Smooth muscle cell of the brain vasculature (primary cell): ENCODE results near the gene SPO11.

Experiments
- DNase-seq: peaks from one replicate; pipeline ENCODE4 v3.0.0-alpha.2; 2012; ENCODE audit warnings: low read depth, low spot score

Gene SPO11

DNA sequence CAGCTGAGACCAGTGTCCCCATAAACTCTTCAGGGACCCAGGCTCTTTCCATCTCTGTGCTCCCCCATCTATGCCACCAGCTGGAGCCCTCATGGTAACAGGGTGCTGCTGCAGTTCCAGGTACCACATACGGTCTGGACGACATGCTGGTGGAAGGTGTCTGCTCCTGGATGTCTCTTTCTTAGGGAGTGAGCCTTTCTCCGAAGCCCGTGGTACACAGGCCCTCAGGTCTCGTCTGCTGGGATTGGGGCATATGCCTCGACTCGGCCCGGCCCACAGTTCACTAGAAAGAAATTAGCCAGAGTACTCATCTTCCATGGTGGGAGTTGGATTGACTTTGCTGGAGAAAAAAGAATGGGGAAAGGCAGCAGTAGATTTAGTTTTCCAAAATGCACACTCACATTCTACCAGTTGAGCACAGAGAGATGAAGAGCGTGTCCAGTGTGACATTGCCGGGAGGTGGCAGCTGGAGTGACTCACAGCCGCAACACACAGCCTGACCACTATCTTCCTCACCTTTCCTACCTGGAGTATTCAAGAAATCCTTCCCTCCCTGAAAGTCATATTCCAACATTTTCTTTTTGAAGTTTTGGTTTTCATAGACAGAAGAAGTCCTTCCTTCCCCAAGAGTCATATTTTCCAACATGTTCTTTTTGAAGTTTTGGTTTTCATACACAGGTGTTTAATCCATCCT is 18.6 kb upstream of the SPO11 start:
- no peak for DNase-seq

DNA sequence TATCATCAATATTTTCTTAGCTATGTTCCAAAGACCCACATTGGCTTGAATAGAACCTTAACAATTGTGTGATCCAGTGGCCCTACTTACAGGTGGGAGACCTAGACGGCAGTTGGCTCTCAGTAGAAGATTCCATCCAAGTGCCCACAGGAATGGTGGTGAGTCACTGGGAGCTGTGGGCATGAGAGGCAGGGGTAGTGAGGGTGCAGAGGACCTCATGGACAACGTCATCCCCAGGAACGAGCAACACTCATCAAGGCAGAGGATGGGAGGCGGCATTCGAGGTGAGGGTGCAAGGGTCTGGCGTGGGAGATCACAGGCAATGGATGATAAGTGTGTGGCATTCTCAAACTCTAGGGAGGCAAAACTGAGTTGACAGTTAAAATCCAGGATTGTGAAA is 17.5 kb upstream of the SPO11 start:
- no peak for DNase-seq

DNA sequence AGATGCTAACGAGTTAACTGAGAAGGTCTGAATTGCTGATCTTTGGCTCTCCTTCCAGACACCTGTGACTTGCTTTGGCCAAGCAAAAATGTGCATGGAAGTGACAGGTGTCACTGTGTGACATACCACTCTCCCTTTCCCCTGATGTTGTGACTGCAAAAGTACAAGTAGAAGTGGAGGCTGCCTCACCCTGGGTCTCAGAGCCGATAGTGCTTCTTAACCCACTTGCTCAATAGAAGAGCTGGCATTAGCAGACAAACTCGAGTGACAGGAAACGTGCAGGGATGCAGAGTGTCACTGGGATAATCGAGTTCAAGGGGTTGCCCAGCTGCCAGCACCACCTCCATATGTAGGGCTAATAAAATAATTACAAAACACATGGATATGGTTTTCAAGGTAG is 16.4 kb upstream of the SPO11 start:
- no peak for DNase-seq

DNA sequence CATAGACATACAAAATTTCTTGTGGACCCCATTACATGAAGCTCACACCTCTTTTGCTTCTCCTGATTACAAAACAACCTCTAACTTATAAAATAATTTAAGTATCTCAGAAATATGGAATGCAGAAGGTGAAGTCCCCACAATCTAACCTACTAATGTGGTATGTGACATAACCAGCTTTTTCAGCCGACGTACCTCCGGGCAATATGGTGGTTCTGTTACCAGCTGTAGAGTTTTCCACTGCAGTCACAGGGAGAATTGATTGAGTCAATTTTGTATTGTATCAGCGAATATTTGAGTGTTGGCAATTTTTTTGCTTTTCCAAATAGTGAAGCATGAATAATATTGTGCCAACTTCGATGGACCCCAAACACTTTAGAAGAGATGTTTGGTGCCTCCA is 15.7 kb upstream of the SPO11 start:
- no peak for DNase-seq

DNA sequence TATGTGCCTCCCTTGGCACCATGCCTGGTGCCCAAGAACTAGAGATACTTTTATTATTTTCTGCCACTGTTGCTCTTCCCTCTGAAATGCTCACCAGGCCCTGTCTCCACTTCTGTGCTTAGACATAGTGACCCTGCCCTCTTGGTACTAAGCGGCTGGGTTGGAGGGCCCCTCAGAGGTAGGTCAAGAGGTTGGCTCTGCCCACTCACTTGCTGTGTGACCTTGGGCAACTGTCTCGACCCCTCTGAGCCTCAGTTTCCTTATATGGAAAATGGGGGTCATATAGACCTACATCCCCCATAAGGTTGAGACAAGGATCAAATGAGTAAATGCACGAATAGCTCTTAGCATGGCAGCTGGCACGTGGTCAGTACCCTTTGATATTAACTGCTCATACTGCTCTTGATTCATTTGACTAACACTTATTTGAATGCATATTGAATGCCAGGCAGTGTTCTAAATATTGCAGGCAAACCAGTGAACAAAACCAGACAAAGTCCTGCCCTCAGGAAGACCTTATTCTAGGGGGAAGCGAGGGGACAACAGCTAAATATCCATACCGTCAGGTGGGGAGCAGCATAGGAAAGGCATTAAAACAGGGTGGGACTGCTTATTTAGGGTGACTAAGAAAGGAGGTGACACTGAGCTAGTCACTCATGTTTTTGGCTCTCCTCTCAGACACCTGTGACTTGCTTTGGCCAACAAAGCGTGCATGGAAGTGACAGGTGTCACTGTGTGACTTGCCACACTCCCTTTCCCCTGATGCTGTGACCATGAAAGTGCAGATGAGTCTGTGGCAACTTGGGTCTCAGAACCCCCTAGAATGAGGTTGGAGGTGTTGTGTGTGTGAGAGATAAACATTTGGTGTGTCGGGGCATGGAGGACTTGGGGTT is 14.3 kb upstream of the SPO11 start:
- DNase-seq: no peak

DNA sequence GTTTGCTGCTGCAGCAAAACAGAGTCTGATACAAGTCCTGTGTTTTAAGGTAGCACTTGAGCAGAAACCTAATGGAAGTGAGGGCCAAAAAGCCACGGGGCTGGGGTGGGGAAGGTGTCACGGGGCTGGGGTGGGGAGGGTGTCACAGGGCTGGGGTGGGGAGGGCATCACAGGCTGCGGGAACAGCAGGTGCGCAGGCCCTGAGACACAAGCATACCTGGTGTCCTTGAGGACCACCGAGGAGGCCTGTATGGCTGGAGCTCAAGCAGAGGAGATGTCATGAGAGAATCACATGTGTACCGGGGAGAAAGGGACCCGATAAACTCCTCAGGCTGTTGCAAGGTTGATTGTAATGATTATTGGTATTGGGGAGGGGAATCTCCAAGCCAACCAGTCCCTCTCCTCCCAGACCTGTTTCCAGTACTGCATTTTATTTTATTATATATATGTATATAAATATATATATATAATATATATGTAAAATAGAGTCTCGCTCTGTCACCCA is 13.6 kb upstream of the SPO11 start:
- no peak for DNase-seq

DNA sequence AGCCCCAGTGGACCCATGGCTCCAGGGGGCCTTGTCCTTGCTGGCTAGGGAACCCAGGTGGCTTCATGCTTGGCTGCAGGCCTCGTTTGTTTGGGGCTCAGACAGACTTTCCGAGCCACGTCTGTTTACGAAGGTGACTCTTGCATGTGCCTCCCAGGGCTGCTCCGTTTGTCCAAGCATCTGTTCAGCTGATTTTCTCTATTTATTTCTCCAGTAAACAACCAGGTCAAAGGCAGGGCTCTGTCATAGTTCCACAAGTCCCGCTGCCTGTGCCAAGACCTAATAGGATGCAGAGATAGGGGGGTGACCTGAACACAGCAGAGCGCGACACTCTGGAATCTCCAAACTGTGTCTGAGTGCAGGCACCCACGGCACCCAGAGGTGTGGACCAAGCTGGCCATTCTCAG is 12.8 kb upstream of the SPO11 start:
- no peak for DNase-seq

DNA sequence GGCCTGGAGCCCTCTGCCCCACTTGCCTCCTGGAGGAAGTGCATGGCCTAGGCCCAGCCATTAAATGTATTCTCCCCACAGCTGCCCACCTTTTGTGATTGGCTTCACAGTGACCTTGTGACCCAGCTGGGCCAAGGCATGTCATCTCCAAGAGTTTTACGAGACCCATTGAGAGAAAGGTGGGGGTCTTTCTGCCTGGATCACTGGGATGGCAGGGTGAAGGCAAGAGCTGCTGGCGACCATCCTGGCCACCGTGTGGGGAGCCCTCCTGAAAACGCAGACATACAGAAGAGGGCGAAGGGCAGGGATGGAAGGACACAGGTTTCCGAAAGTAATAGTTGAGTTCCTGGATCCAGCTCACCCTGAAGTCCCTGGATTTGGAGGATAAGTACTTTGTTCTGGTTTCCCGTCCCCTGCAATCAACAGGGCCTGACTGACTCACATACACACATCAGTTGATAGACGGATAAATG is 12.3 kb upstream of the SPO11 start:
- DNase-seq: no peak

DNA sequence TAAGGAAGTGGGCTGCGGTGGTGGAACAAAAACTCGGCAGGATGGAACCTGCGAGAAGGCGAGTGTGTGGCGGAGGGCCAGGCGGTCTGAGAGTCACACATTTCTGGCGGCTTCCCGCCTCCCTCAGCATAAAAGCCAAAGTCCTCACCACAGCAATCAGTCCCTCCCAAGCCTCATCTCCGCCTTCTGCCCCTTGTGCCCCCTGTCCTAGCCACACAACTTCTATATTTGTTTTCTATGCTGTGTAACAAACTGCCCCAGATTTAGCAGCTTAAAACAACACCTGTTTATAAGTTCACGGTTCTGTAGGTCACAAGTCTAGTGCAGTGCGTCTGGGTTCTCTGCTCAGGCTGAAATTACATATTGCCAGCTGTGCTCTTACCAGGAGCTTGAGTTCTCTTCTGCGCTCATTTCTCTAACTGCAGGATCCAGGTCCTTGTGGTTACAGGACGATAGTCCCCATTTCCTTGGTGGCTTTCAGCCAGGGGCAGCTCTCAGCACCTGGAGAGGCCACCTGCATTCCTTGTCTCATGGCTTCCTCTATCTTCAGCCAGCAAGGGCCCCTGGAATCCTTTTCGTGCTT is 11.7 kb upstream of the SPO11 start:
- no peak for DNase-seq

DNA sequence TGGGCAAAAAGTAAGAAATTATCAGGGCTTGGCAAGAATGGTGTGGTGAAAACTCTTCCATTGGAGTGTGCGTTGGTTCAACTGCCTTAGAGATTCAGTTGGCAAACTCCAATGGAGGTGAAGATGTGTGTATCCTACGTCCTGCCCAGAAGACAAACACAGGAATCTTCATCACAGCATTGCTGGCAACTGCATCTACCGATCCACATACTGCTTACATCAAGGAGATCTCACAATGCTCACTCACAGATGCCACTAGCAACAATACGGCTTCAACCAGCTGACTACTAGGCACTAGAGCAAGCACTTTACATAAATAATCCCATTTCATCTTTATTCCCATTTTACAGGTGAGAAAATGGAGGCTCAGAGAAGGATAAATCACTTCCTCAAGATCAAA is 10.0 kb upstream of the SPO11 start:
- no peak for DNase-seq

DNA sequence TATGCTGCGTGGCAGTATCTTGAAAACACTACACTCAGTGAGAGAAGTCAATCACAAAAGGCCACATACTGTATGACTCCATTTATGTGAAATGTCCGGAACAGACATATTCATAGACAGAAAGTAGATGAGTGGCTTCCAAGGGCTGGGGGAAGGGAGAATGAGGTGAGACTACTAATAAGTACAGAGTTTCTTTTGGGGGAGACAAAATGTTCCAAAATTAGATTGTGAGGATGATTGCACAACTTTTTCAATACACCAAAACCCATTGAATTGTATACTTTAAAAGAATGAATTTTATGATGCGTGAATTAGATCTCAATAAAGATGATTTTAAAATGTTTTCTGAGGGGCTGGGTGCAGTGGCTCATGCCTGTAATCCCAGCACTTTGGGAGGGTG is 9.2 kb upstream of the SPO11 start:
- DNase-seq: no peak

DNA sequence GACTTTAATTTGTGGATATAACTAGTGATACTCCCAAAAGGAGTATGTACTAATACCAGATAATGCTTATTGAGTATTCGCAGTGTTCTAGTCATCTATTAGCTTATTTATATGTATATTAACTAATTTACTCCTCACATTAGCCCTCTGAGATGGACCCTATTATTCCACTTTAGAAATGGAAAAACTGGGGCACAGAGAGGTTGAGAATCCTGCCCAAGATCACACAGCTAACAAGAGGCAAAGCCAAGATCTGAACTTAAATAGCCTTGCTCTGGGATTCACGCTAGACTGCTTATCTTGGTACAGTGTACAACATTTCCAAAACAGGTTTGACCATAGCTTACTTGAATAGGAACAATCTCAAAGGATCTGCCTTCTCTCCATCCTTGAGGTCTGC is 8.5 kb upstream of the SPO11 start:
- no peak for DNase-seq

DNA sequence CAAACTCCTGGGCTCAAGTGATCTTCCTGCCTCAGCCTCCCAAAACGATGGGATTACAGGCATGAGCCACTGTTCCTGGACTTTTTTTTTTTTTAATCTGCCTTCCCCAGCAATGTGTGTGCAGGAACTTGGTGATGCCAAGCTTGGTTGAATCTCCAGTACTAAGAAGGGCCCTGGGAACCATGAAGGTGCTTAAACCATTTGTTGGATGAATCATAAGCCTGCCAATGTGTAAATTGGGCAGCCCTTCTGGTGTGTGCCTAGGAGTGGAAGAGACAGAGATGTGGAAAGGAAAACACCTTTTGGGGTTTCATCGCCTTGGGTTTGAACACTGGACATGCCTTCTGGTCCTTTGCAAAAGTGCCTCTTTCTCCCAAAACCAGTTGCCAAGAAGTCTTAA is 7.1 kb upstream of the SPO11 start:
- DNase-seq: no peak

DNA sequence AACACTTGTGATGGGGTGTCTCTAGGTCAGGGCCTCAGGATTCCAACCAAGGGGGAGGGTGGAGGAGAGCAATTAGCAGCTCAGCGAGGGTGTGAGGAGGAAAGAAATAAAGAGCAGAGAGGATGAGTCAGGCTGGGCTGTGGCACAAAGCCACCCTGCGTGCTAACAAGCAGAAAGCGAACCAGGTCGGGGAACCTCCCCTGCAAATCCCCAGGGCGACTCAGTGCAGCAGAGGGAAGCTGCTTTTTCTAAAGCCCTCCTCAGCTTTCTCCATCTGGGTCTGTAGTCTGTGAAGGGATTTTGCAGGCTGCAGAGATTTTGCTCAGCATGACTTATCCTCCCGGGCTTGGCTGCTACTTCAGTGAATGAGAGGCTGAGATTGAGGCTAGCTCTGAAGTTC is 6.6 kb upstream of the SPO11 start:
- DNase-seq: no peak

DNA sequence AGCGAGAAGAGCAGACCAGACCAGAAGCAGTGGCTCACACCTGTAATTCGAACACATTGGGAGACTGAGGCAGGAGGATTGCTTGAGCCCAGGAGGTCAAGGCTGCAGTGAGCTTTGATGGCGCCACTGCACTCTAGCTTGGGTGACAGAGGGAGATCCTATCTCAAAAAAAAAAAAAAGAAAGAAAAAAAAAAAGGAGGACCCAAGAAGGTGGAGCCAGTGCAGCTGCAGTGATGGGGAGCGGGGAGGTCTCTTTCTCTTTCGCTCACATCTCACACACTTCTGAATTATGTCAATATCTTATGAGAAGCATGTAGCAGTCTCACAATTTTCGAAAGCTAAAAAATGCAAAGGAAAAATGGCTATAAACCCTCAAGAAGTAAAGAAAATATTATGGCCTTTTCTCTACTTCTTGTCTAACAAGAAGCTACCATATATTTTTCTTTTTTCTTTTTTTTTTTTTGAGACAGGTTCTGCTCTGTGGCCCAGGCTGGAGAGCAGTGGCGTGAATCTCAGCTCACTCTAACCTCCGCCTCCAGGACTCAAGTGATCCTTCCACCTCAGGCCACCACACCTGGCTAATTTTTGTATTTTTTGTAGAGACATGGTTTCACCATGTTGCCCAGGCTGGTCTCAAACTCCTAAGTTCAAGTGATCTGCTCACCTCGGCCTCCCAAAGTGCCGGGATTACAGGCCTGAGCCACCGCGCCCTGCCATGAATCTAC is 3.8 kb upstream of the SPO11 start:
- no peak for DNase-seq

DNA sequence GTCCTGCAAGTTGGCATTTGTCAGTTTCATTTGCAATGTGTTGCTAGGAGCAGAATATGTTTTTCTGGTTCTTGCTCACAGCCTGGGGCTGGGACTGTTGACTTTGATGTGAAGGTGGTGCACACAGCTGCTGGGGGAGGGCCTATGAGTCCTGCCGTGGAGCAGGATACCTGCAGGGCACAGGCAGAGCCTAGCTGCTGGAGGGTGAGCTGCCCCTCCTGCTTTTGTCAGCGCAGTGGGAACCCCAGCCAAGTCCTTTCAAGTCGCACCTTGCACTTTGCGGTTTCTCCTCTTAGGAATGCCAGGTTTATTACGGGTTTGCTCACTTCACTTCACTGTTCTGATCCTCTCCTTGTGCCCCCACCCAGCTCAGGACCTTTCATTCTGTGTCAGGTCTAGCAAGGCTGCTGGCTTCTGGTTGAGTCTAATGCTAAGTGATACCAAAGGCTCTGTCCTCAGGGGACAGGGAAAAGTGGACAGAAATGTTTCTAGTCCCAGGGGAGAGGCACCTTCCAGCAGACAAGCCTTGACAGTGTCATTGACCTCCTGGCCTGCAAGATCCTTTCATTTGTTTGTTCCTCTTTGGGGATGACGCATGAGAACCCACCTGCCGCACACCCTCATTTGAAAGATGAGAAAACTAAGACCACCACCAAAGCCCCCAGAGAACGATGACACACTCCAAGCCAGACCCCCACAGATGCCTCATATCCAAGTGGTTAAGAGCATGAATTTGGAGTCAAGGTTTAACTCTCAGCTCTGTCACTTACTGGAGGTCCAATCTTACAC is 2.7 kb upstream of the SPO11 start:
- DNase-seq: no peak

DNA sequence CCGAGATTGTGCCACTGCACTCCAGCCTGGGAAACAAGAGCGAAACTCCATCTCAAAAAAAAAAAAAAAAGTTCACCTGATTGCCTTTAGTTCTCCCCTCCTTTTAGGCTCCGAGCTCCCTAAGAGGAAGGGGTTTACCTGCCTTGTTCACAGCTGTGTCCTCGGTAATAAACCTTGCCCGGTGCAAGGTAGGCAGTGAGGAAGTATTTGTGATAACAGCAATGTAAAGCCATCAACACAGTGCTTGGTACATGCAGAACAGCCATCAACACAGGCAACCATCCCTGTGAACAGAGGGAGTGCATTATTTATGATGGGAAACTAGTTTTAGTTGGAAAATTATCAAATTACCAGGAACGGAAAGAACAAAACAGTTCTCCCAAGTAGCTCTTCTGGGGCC is 1.8 kb upstream of the SPO11 start:
- DNase-seq: no peak

DNA sequence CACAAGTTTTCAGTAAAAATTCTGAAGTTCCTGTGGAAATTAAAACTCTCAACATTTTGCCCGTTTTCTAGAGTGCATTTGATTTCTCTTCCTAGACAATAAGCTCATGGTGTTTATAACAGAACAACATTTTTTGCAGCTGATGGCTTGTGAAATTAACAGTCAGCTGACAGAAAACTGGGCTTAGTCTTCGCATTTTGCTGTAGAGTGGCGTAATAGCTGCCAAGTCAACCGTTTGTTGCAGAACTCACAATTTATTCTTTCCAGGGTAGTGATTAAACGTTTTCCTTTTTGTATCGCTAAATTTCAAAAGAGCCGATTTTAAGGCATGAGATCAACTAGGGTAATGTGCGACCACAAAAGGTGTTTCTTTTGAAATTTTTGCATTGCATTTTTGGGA is 1.4 kb downstream of the SPO11 start:
- no peak for DNase-seq

DNA sequence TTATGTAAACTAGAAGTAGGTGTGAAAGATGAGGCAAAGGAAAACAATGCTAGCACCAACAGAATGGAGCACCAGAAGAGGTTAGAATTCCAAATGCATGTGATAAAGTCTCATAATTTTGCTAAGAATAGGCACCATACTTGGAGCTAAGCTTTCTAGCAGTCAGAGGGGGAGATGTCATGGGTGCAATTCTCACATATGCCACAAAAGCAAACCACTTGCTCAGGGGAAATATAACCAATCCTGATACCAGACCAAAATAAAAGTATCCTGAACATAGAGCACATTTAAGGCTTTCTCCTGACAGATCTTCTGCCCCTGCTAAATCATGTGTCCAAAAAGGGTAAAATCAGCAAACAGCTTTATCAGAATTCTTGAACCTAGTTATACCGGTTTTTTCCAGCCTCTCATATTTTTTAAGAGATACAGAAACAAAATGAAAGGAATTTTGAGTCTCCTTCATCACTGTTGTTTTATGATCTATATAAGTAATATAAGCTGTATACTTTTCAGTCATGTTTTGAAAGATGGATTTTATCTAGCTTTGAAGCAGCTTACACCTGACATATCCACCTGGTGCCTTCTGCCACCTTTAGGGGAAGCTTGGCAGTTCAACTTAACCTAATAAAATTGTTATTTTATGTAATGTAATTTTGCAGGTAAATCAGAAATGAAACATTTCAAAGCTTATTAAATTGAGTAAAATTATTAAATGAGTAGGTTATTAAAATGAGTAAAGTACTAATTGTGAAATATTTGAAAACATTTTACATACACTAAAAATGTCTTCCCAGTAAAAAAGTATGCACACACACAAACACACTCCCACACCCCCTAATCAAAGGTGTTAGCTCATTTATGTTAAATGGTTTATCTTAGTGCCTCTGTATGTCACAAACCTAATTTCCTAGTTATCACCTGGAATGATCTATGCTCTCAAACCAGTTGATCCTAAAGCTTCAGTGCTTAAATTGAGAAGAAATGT is 2.8 kb downstream of the SPO11 start:
- DNase-seq: no peak

DNA sequence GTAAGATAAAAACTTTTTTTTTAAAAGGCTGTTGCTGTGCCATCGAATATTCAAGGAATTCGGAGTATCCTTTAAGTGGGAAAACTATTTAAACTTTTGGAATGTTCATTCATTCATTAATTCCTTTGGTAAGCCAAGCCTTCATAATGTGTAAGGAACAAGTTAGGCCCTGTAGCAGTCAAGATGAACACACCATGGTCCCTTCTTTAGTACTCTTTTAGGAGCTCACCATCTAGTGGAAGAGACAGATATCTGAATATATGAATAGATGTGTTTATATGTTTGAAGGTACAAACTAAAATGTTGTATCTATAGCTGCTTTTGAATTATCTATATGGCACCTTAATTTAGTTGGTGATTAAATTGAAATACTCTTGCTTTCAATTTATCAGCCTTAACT is 5.8 kb downstream of the SPO11 start:
- no peak for DNase-seq
